BJ (cell line): ENCODE data around the gene FAM83C. TPM values are rescaled to one million over a fixed set of nuclear protein-coding genes. Genes with fewer than 3 reads are reported as not detected.

ENCODE experiments used
- CTCF ChIA-PET: fragments of 350-600 bp; formaldehyde crosslinking; extraction: SDS; loops from one replicate; lab custom pipeline; 2021; ENCODE audit warnings: antibody characterized with exemption, inconsistent platforms; lab: Yijun Ruan, JAX
- POLR2A ChIA-PET: fragments of 300-600 bp; sonication (Branson Sonifier 250); formaldehyde crosslinking; extraction: SDS; loops from one replicate; lab custom pipeline; 2021; ENCODE audit warnings: antibody characterized with exemption; lab: Charles Lee
- DNase-seq: peaks from one replicate; pipeline ENCODE4 v3.0.0-alpha.2; 2011; ENCODE audit warnings: low read depth
- H3K27me3 ChIP-seq: 2 replicates; pipeline ENCODE4 v1.6.0; 2011; ENCODE audit warnings: low read length; ENCODE audit not compliant: control insufficient read depth, insufficient read depth
- H3K36me3 ChIP-seq: 2 replicates; pipeline ENCODE4 v1.5.1; 2011; ENCODE audit warnings: low read length; ENCODE audit not compliant: control insufficient read depth, insufficient read depth
- H3K4me3 ChIP-seq: 2 replicates; pipeline ENCODE4 v1.5.1; 2011; ENCODE audit warnings: low read depth, mild to moderate bottlenecking, control low read depth, low read length
- polyA plus RNA-seq: library from polyadenylated mRNA; depleted of rRNA; stranded (reverse); fragments of >200 nt; gene quantifications from 2 replicates; pipeline ENCODE4 v1.2.3, GENCODE V29; 2011
- TF ChIP-seq, protein P1 (sequence below): IDR thresholded peaks from 2 replicates; pipeline ENCODE4 v1.5.1; 2011; ENCODE audit warnings: low read depth, mild to moderate bottlenecking, control low read depth, inconsistent platforms, low read length, moderate library complexity; ENCODE audit not compliant: insufficient read depth

The FAM83C gene
- polyA plus RNA-seq, 1 experiment, result not detected

GRCh38 chr20:35294293-35294685 lies 2.1 kb upstream of the FAM83C start:
- H3K36me3 ChIP-seq, result no peaks in the 10 kb centered on the region
- ChIA-PET POLR2A (no interaction called here), CTCF (interaction anchor here (0.8 to 3.3 kb wide), 2 partner anchors 10 to 202 kb away, joined by 4 to 16 read pairs; partner anchors contain the start of gene TRPC4AP)
- no peak for DNase-seq
- no peak overlapping the region for H3K4me3 ChIP-seq
- TF ChIP-seq, protein P1, sequence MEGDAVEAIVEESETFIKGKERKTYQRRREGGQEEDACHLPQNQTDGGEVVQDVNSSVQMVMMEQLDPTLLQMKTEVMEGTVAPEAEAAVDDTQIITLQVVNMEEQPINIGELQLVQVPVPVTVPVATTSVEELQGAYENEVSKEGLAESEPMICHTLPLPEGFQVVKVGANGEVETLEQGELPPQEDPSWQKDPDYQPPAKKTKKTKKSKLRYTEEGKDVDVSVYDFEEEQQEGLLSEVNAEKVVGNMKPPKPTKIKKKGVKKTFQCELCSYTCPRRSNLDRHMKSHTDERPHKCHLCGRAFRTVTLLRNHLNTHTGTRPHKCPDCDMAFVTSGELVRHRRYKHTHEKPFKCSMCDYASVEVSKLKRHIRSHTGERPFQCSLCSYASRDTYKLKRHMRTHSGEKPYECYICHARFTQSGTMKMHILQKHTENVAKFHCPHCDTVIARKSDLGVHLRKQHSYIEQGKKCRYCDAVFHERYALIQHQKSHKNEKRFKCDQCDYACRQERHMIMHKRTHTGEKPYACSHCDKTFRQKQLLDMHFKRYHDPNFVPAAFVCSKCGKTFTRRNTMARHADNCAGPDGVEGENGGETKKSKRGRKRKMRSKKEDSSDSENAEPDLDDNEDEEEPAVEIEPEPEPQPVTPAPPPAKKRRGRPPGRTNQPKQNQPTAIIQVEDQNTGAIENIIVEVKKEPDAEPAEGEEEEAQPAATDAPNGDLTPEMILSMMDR, result no peak
- H3K27me3 ChIP-seq, result peaks cover 4% of the 10 kb centered on the region

- CTCF ChIA-PET, result interaction anchor here (0.8 to 3.3 kb wide), 5 partner anchors 9 to 201 kb away, joined by 3 to 16 read pairs (median 3); partner anchors contain the start of gene TRPC4AP
- Histone ChIP-seq H3K27me3 (peaks cover 4% of the 10 kb centered on the region), H3K4me3 (no peak overlapping the region), H3K36me3 (no peaks in the 10 kb centered on the region)
- POLR2A ChIA-PET, result no interaction called here
- no peak for DNase-seq
- TF ChIP-seq, protein P1, result no peak
These were observed 1.4 kb upstream of the FAM83C start for GRCh38 chr20:35293303-35294292.

GRCh38 chr20:35292504-35293285 lies 470 bp upstream of the FAM83C start:
- no peak overlapping the region for H3K4me3 ChIP-seq
- peaks cover 4% of the 10 kb centered on the region for H3K27me3 ChIP-seq
- CTCF ChIA-PET, result interaction anchor here (0.5 to 3.3 kb wide), 5 partner anchors 10 to 147 kb away, joined by 3 to 16 read pairs (median 3); no protein-coding TSS in a partner anchor
- no peak for DNase-seq
- POLR2A ChIA-PET, result no interaction called here
- TF ChIP-seq, protein P1, result no peak
- H3K36me3 ChIP-seq, result no peaks in the 10 kb centered on the region

GRCh38 chr20:35290887-35291417 lies 1.3 kb downstream of the FAM83C start:
- CTCF ChIA-PET, result interaction anchor here (1.7 to 4.9 kb wide), 2 partner anchors 9 to 13 kb away, joined by 6 to 46 read pairs; no protein-coding TSS in a partner anchor
- POLR2A ChIA-PET, result interaction anchor here (0.6 kb wide), 1 partner anchor 259 kb away, joined by 20 read pairs; no protein-coding TSS in a partner anchor
- TF ChIP-seq, protein P1, result no peak
- H3K4me3 ChIP-seq, result no peak overlapping the region
- H3K36me3 ChIP-seq, result no peaks in the 10 kb centered on the region
- peaks cover 4% of the 10 kb centered on the region for H3K27me3 ChIP-seq
- DNase-seq, result no peak
